HG02678 (cell line): ENCODE results near the gene ABCD3.
"Not testable (repeated sequence)": the region's sequence is repeated elsewhere in the genome, so short reads cannot be mapped to it uniquely, and the experiment has no call there.

Experiments used
- ATAC-seq: cut with Tn5 transposase; IDR thresholded peaks from one replicate; pipeline ENCODE4 v1.9.1; 2021; ENCODE audit warnings: mild to moderate bottlenecking, moderate library complexity; ENCODE audit not compliant: unreplicated experiment

The ABCD3 gene

DNA sequence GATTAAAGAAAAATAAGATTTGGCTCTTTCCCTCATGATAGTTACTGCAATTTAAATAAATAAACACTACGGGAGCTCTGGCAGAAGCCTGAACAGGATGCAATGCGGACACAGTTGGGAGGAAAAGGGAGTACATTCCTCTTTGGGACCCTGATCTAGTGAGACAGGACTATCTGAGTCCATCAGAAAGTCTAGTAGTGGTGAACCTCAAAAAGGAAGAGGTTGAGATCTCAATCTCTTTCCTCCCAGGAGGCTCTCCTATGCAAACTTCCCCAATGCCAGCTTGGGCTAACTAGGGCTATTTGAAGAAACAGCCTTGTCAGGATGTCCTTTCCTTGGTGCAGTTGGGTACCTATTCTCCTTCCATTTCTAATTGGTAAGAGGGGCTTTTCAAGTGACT is 4.9 kb upstream of the ABCD3 start:
- ATAC-seq, result no peak

DNA sequence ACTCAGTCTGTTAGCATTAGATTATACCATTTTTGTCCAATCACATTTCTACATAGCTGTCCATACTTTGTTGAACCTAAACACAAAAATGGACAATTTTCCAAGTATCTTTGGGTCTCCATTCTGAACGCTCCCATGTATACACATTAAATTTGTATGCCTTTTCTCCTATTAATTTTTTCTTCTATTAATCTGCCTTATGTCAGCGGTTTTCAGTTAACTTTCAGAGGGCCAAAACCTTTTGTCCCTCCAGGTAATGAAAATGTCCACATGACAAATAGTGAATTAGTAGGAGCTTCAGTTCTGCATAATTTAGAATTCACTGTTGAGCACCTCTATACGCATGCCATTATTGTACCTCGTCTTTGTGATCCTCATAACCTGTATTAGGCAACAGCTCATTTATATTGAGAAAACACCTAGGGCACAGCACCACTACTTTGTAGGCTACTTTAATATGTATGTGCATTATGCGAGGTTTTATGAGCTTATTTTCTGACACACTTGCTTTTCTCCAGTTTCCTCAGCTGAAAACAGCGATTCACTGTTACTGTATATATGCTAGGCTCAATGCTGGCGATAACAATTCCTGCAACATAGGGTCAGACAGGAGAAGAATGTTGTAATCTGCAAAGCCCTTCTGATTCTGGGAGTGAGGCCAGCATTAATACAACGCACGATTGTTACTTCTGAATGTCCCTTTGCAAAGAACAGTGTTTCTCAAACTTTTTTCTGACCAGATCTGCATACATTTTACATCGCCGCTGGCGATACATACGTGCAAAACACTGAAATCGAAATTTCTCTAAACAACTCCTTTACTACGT is 1.1 kb upstream of the ABCD3 start:
- no peak for ATAC-seq

DNA sequence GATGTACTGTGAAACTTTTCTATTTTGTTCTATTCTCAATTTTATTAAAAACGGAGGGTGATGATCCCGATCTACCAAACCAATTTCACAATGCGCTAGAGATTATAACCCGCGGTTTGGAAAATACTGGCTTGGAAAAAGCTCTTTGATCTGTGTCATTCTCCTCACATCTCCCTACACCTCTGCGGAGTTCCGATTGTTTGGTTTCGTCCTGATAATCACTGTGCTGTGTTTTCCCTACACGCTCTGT is 536 bp upstream of the ABCD3 start:
- no peak for ATAC-seq

DNA sequence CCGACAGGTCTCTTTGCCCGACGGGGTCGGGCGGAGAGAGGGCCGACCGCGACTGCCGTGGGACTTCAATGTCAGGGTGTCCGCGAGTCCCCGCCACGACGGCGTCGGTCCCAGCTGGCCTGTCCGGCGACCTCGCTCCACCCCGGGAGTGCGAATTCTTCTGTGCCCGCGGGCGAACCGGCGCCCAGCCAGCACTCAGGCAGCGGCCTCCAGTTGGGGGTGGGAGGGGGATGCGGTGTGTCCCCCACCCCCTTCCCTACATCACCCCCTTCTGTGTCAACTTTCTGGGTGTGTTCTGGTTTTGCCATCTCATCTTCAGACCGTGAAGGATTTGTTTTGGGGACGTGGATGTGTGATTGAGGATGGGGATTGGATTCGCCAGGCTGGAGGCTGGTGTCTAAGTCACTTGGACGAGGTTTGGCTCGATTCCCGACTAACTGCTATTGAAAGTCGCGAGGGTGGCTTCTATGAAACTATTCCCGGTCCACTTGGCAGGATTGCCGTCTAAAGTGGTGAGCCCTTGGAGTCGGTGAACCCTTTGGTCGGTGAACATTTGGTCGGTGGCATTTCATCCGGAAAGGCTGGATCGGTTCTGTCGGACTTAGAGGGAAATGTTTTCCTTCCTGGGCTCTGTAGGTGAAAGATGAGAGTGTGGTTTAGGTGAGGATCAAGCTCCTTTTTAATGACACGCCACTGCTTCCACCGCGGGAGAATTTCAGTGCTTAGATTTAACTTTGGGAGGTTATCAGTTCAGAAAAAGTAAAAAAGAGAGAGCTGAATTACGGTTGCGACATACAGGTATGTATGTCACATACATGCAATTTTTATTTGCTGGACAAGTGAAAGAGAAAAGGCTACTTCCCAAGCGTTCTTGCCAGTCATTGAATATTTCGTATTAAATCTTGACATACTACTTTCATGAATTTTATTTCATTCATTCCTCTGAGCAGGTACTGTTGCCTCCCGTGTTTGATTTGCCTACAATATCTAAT is 771 bp downstream of the ABCD3 start:
- ATAC-seq, result peak; percentile 19

DNA sequence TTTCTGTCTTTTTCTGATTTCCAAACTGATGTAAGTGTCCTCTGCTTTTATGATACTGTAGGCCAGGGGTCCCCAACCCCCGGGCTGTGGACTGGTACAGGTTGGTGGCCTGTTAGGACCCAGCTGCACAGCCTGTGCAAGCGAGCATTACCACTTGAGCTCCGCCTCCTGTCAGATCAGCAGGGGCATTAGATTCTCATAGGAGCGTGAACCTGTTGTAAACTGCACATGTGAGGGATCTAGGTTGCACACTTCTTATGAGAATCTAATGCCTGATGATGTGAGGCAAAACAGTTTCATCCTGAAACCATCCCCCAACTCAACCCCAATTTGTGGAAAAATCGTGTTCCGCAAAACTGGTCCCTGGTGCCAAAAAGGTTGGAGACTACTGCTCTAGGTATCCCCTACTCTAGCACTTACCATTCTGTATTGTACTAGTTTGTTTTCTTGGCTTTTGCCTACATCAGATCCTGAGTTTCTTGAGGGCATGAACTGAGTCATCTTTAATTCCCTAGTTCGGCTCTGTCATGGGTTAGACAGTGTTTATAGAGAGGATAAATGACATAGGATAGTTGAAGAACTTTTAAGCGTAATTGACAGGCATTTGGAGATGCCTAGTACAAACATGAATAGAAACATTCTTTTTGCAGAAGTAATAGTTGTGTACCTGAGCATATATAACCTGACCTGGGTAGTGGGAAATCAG is 4.1 kb downstream of the ABCD3 start:
- ATAC-seq, result no peak

DNA sequence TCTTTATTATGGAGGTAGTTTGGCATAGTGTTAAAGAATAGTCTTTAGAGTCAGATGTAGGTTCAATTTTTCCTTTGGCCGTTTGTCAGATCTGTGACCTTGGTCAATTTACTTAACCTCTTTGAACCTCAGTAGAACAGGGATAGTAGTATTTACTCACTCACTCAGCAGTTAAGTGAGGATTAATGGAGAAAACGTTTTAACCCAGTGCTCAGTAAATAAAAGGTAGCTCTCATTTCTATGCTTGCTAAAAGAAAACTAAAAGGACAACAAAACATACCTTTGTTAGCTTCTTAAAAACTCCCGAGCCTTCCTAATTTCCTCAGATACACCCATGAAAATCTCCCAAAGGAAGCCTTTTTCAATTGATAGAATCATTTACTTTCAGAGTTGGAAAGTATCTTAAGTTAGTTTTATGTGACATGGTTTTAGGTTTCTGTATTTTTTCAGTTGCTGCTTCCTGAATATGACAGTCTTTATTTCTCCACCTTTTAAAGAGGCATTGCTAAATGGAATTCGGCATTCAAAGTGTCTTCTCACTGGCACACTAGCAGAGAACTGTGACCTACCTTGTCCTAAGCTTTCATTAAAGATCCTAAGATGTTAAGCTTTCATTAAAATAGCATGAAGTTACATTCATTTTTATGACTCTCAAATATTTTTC is 7.8 kb downstream of the ABCD3 start:
- no peak for ATAC-seq

DNA sequence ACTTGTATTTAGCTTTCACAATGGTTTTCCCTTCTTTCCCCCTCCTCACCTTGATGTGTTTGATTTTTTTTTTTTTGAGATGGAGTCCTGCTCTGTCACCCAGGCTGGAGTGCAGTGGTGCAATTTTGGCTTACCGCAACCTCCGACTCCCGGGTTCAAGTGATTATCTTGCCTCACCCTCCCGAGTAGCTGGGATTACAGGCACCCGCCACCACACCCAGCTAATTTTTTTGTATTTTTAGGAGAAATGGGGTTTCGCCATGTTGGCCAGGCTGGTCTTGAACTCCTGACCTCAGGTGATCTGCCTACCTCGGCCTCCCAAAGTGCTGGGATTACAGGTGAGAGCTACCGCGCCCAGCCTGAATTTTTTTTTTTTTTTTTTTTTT is 8.3 kb downstream of the ABCD3 start:
- ATAC-seq, result not testable (repeated sequence)

DNA sequence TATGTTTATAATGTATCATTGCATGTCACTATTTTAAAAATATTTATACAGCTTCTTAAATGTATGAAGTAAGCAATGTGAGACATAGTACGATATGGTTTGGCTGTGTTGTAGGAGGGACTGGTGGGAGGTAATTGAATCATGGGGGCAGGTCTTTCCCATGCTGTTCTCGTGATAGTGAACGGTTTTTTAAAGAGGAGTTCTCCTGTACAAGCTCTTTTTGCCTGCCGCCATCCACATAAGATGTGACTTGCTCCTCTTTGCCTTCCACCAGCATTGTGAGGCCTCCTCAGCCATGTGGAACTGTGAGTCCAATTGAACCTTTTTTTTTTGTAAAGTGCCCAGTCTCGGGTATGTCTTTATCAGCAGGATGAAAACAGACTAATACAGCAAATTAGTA is 10.3 kb downstream of the ABCD3 start:
- ATAC-seq, result no peak

DNA sequence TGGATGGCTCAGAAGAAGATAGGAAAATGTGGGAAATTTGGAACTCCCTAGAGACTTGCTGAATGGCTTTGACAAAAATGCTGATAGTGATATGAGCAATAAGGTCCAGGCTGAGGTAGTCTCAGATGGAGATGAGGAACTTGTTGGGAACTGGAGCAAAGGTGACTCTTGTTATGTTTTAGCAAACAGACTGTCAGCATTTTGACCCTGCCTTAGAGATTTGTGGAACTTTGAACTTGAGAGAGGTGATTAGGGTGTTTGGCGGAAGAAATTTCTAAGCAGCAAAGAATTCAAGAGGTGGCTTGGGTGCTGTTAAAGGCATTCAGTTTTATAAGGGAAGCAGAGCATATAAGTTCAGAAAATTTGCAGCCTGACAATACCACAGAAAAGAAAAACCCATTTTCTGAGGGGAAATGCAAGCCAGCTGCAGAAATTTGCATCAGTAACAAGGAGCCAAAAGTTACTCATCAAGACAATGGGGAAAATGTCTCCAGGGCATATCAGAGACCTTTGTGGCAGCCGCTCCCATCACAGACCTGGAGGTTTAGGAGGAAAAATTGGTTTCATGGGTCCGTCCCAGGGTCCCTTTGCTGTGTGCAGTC is 10.8 kb downstream of the ABCD3 start:
- not testable (repeated sequence) for ATAC-seq

DNA sequence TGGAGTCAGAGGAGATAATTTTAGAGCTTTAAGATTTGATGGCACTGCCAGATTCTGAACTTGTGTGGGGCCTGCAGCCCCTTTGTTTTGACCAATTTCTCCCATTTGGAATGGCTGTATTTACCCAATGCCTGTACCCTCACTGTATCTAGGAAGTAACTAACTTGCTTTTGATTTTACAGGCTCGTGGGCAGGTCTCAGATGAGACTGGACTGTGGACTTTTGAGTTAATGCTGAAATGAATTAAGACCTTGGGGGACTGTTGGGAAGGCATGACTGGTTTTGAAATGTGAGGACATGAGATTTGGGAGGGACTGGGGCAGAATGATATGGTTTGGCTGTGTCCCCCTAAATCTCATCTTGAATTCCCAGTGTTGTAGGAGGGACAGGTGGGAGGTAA is 11.9 kb downstream of the ABCD3 start:
- ATAC-seq, result not testable (repeated sequence)

DNA sequence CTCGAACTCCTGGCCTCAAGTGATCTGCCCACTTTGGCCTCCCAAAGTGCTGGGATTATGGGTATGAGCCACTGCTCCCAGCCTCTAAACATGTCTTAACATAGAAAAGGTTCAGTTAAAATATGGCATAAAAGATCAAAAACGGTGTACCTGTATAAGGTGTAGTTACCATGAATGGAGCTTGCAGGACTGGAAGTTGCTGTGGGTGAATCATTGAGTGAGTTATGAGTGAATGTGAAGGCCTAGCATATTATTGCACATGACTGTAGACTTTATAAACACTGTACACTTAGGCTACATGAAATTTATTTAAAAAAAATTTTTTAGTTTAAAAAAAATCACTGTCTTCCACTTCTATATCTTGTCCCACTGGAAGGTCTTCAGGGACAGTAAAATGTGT is 15.7 kb downstream of the ABCD3 start:
- ATAC-seq, result no peak

DNA sequence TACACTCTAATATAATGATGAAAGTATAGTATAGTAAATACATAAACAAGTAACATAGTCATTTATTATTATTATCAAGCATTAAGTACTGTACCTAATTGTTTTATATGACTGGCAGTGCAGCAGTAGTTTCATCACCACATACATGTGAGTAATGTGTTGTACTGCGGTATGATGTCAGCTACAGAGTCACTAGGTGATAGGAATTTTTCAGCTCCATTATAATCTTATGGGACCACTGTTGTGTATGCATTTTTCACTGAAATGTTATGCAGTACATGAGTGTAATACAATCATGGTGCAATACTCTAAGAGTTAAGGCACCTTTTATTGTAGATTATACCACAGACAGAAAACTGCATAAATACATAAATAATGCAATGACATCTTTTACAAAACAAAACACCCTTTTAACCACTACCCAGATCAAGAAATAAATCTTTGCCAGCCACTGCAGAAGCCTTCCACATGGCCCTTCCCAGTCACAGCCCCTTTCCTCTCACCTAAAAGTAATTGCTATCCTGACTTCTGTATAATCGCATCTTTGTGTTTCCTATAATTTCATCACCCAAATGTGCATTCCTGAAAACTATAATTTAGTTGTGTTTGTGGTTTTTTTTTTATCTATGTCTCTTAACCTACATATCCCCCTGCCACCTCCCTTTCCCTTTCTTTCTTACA is 16.3 kb downstream of the ABCD3 start:
- no peak for ATAC-seq

DNA sequence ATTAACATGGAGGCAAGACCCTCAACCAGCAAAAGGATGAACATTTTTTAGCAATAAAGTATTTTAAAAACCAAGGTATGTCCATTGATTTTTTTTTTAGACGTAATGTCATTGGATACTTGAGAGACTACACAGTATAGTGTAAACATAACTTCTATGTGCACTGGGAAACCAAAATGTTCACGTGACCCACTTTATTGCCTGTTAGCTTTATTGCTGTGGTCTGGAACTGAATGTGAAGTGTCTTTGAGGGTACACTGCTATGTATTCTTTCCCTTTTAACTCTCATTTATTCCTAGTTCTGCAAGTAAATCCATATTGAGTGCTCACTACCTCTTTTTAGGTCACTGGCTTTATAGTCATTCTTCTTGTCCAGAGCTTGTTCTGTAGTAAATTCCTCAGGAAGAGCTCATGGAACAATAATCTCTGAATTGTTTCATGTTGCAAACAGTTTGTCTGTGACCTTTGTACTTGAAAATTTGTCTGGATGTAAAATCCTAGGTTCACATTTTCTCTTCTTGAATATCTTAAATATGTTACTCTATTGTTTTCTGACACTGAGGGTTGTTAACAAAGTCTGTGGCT is 20.6 kb downstream of the ABCD3 start:
- ATAC-seq, result no peak

DNA sequence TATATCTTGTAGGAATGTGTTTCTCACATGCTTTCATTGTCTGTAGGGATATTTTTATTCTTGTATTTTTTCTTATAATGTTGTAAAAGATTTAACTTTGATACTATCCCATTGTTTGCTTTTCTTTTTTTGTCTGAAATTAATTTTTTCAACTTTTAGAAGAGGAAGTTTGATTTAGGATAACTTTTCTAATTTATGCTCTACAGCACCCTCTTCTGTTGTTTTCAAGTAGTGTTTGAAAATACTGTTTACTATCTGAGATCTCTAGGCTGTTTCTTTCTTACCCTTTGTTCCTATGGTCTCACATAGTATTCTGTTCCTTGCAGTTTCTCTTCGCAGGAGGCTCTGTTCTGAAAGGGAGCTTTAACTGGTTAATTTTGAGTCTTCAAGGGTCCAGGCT is 21.9 kb downstream of the ABCD3 start:
- no peak for ATAC-seq

DNA sequence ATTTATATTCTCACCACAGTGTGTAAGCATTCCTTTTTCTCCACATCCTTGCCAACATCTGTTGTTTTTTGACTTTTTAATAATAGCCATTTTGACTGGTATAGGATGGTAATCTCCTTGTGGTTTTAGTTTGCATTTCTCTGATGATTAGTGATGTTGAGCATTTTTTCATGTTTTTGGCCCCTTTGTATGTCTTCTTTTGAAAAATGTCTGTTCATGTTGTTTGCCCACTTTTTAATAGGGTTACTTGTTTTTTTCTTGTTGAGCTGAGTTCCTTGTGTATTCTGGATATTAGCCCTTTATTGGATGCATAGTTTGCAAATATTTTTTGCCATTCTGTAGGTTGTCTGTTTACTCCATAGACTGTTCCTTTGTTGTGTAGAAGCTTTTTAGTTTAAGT is 24.9 kb downstream of the ABCD3 start:
- not testable (repeated sequence) for ATAC-seq

DNA sequence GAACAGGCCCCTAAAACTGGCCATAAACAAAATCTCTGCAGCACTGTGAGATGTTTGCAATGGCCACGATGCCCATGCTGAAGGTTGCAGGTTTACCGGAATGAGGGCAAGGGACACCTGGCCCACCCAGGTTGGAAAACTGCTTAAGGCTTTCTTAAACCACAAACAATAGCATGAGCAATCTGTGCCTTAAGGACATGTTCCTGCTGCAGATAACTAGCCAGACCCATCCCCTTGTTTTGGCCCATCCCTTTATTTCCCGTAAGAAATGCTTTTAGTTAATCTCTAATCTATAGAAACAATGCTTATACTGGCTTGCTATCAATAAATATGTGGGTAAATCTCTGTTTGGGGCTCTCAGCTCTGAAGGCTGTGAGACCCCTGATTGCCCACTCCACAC is 26.6 kb downstream of the ABCD3 start:
- not testable (repeated sequence) for ATAC-seq

DNA sequence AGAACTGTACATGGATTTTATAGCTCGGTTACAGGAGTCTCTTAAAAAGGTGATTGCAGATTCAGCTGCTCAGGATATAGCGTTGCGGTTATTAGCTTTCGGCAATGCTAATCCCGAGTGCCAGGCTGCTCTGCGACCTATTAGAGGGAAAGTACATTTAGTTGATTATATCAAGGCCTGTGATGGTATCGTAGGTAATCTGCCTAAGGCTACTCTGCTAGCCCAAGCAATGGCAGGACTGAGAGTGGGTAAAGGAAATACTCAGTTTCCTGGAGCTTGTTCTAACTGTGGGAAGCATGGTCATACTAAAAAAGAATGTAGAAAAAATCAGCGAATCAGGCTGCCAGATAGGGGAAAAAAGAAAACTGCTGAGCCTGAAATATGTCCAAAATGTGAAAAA is 27.5 kb downstream of the ABCD3 start:
- ATAC-seq, result not testable (repeated sequence)

DNA sequence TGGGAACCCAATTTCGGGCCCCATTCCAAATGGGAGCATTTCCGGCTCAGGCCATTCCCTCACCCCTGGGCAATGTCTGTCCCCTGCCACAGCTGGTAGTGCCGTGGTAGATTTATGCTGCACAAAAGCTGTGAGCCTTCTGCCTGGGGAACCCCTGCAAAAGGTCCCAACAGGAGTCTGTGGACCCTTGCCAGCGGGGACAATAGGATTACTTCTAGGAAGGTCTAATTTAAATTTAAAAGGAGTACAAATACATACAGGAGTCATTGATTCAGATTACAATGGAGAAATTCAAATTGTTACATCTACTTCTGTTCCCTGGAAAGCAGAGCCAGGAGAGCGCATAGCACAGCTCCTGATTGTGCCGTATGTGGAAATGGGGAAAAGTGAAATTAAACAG is 28.0 kb downstream of the ABCD3 start:
- ATAC-seq, result not testable (repeated sequence)

DNA sequence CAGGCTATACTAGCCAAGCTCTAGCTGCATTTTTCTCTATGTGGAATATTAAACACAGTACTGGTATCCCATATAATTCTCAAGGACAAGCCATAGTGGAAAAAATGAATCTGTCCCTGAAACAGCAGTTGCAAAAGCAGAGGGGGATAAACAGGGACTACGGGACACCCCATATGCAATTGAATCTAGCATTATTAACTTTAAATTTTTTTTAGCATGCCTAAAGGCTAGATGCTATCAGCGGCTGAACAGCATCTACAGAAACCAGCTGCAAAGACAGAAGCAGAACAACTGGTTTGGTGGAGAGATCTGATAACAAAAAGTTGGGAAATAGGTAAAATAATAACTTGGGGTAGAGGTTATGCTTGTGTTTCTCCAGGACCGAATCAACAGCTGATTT is 30.6 kb downstream of the ABCD3 start:
- not testable (repeated sequence) for ATAC-seq

DNA sequence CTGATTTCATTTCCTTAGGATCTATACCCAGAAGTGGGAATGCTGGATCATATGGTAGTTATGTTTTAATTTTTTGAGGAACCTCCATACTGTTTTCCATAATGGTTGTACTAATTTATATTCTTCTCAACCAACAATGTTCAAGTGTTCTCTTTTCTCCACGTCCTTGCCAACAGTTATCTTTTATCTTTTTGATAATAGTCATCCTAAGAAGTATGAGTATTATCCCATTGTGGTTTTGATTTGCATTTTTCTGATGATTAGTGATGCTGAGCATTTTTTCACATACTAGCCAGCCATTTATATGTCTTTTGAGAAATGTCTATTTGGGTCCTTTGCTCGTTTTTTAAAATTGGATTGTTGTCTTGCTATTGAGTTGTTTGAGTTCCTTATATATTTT is 38.5 kb downstream of the ABCD3 start:
- no peak for ATAC-seq
